Endothelial cell of umbilical vein (primary cell): ENCODE measurements around the gene SMARCA1.

Experiments
- EZH2 ChIP-seq: IDR thresholded peaks from 2 replicates; pipeline ENCODE4 v1.6.1; 2012; ENCODE audit warnings: borderline replicate concordance, low read depth, mild to moderate bottlenecking, moderate library complexity, low read length, inconsistent platforms; ENCODE audit not compliant: severe bottlenecking
- JUN ChIP-seq: IDR thresholded peaks from 2 replicates; pipeline ENCODE4 v1.6.1; 2011; ENCODE audit warnings: borderline replicate concordance, low read depth; ENCODE audit not compliant: insufficient read length, insufficient read depth
- MYC ChIP-seq: IDR thresholded peaks from one replicate; pipeline ENCODE4 v1.6.1; 2011; ENCODE audit warnings: mild to moderate bottlenecking, low read depth, low read length
- POLR2A ChIP-seq: IDR thresholded peaks from 2 replicates; pipeline ENCODE4 v1.6.1; 2012; ENCODE audit warnings: low read depth, mild to moderate bottlenecking, control low read depth, low read length
- POLR2AphosphoS5 ChIP-seq: IDR thresholded peaks from 2 replicates; pipeline ENCODE4 v1.6.1; 2012; ENCODE audit warnings: low read depth, mild to moderate bottlenecking, control low read depth, low read length, moderate library complexity; ENCODE audit not compliant: insufficient read depth
- TF ChIP-seq, protein P1 (sequence below), 2 donors: IDR thresholded peaks; 1 replicate in 1 of 2; 2 replicates in 1 of 2; pipeline ENCODE4 v1.5.1; 2011; ENCODE audit warnings: low read length in 2 of 2, mild to moderate bottlenecking in 2 of 2, moderate library complexity in 2 of 2, control low read depth in 1 of 2, inconsistent platforms in 1 of 2, low read depth in 1 of 2; ENCODE audit not compliant: insufficient read depth in 1 of 2; ENCODE audit errors: extremely low read depth in 1 of 2

GRCh38 chrX:129525896-129526295 lies 2.6 kb upstream of the SMARCA1 start:
- TF ChIP-seq, protein P1, sequence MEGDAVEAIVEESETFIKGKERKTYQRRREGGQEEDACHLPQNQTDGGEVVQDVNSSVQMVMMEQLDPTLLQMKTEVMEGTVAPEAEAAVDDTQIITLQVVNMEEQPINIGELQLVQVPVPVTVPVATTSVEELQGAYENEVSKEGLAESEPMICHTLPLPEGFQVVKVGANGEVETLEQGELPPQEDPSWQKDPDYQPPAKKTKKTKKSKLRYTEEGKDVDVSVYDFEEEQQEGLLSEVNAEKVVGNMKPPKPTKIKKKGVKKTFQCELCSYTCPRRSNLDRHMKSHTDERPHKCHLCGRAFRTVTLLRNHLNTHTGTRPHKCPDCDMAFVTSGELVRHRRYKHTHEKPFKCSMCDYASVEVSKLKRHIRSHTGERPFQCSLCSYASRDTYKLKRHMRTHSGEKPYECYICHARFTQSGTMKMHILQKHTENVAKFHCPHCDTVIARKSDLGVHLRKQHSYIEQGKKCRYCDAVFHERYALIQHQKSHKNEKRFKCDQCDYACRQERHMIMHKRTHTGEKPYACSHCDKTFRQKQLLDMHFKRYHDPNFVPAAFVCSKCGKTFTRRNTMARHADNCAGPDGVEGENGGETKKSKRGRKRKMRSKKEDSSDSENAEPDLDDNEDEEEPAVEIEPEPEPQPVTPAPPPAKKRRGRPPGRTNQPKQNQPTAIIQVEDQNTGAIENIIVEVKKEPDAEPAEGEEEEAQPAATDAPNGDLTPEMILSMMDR (IDR thresholded peaks at IDR 0.05; ENCODE audit: extremely low read depth in 1 of 2, insufficient read depth in 1 of 2, low read depth in 1 of 2, low read length in 2 of 2): no peak
- TF ChIP-seq EZH2 (no peak), POLR2AphosphoS5 (no peak), POLR2A (no peak), JUN (no peak), MYC (no peak)
